DND-41 (cell line): Measurements from ENCODE around the gene FOXJ3.
A peak's percentile ranks its signal among the peaks of the same experiment; 100 is the strongest.

Experiments
- ATAC-seq: fragments of 200-7000 bp; cut with Tn5 transposase; 3 replicates; pipeline ENCODE4 v1.9.1; 2021; ENCODE audit warnings: low read depth; ENCODE audit not compliant: insufficient read depth
- DNase-seq: peaks from one replicate; pipeline ENCODE4 v3.0.0-alpha.2; 2020
- H2AFZ ChIP-seq: 2 replicates; pipeline ENCODE4 v1.6.0; 2012; ENCODE audit warnings: low read depth, low read length
- H3K27ac ChIP-seq: 2 replicates; pipeline ENCODE4 v1.5.1; 2012; ENCODE audit warnings: low read length, inconsistent platforms
- H3K27me3 ChIP-seq: fragments of 200-600 bp; sonication (generic); 2 replicates; pipeline ENCODE4 v1.6.0; 2012; ENCODE audit warnings: low read length, mild to moderate bottlenecking, inconsistent platforms; ENCODE audit not compliant: insufficient read depth, poor library complexity
- H3K36me3 ChIP-seq: 2 replicates; pipeline ENCODE4 v1.5.1; 2012; ENCODE audit warnings: low read length, inconsistent platforms; ENCODE audit not compliant: insufficient read depth
- H3K4me1 ChIP-seq: 2 replicates; pipeline ENCODE4 v1.5.1; 2012; ENCODE audit warnings: mild to moderate bottlenecking, low read length; ENCODE audit not compliant: insufficient read depth
- H3K4me2 ChIP-seq: 2 replicates; pipeline ENCODE4 v1.6.0; 2012; ENCODE audit warnings: mild to moderate bottlenecking, moderate library complexity, low read length, inconsistent platforms; ENCODE audit not compliant: insufficient read depth
- H3K4me3 ChIP-seq, 2 experiments: fragments of 200-600 bp in 1 of 2; shearing (Covaris generic) in 1 of 2; 2 replicates each; pipeline ENCODE4 v1.5.1; 2012 to 2016; ENCODE audit warnings: inconsistent platforms in 2 of 2, low read length in 2 of 2, mild to moderate bottlenecking in 2 of 2, low read depth in 1 of 2, moderate library complexity in 1 of 2
- H3K79me2 ChIP-seq: 2 replicates; pipeline ENCODE4 v1.6.0; 2012; ENCODE audit warnings: low read length, inconsistent platforms; ENCODE audit not compliant: insufficient read depth
- H3K9ac ChIP-seq: 2 replicates; pipeline ENCODE4 v1.6.0; 2012; ENCODE audit warnings: low read depth, mild to moderate bottlenecking, inconsistent platforms, low read length, moderate library complexity
- H3K9me3 ChIP-seq: 2 replicates; pipeline ENCODE4 v1.5.1; 2012; ENCODE audit warnings: low read length, moderate library complexity, mild to moderate bottlenecking, inconsistent platforms; ENCODE audit not compliant: insufficient read depth, severe bottlenecking
- H4K20me1 ChIP-seq: 2 replicates; pipeline ENCODE4 v1.6.0; 2012; ENCODE audit warnings: low read length; ENCODE audit not compliant: insufficient read depth
- CTCF ChIP-seq: IDR thresholded peaks from 2 replicates; pipeline ENCODE4 v1.5.1; 2012; ENCODE audit warnings: borderline replicate concordance, low read length, moderate library complexity, mild to moderate bottlenecking; ENCODE audit not compliant: poor library complexity, severe bottlenecking; ENCODE audit errors: extremely low read depth
- EZH2 ChIP-seq: IDR thresholded peaks from 3 replicates; pipeline ENCODE4 v1.6.1; 2012; ENCODE audit warnings: borderline replicate concordance, low read depth, mild to moderate bottlenecking, moderate library complexity, low read length, inconsistent platforms; ENCODE audit not compliant: severe bottlenecking

Gene FOXJ3

GRCh38 chr1:42321731-42322130, 13.3 kb downstream of the FOXJ3 start:
- no peak for ATAC-seq
- Histone ChIP-seq H3K4me3 (no peak overlapping the region), H3K4me2 (no peak overlapping the region), H3K27ac (no peak overlapping the region), H3K79me2 (peaks cover 96% of the 10 kb centered on the region), H3K9me3 (no peaks in the 10 kb centered on the region), H3K4me1 (peaks cover 32% of the 10 kb centered on the region), H3K36me3 (0 out of 2 replicates have a peak, but pooled peaks cover 4% of the 10 kb centered on the region), H2AFZ (no peak overlapping the region), H3K27me3 (no peaks in the 10 kb centered on the region), H4K20me1 (peaks cover 85% of the 10 kb centered on the region), H3K9ac (no peak overlapping the region)
- TF ChIP-seq CTCF, result no peak
- no peak for TF ChIP-seq EZH2
- no peak for DNase-seq

DNA sequence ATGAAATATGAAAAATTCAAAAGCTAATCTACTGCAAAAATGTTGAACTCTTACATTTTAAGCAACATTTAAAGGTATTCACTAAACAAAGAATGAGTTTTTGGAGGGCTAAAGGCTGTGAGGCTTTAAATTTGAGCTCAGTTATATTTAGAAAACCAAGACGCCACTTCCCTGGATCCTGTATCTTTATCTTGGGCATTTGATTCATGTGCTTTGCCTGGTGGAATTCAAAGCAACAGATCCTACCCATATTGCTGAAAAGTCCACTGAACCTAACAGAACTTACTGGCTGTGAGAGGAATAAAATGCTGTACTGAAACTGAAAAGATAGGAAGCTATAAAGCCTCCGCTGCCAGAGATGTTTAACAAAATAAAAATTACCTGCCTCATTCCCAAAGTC, 14.3 kb downstream of the FOXJ3 start:
- Histone ChIP-seq H3K4me2 (0 out of 2 replicates have a peak overlapping the region, but pooled peaks have one; percentile 13), H3K4me1 (peaks cover 32% of the 10 kb centered on the region), H3K27ac (peak overlapping the region; percentile 34; the same call in 1 of the 2 replicates)

DNA sequence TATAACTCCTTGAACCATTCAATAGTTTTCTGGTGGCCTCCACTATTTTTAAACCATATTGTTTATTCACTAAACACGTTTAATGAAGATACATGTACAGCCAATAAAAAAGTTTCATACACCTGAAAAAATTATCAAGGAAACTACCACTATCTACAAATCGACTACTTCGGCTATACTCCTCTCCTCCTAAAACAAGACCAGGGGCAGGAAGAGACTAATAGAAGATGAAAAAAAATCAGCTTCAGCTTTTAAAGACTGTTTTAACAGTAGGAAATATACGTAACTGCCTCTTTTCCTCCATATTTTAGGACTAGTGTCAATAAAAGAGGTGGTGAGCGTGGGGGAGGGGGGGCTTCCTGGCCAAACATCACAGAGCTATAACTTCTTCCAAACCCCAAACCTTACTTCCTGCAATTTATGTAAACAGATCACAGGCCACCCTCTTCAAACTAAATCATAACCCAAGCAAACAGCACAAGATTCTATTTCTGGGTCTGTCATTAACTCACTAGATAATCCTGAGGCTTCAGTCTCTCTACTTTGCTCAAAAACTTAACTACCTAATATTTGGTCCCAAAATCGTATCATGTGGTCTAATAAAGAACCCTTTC, 15.1 kb downstream of the FOXJ3 start:
- no peak for TF ChIP-seq EZH2
- TF ChIP-seq CTCF, result no peak
- peaks cover 85% of the 10 kb centered on the region for H4K20me1 ChIP-seq
- ATAC-seq, result peak; percentile 89
- peak overlapping the region; percentile 29 for H3K9ac ChIP-seq
- no peak overlapping the region for H2AFZ ChIP-seq
- H3K27ac ChIP-seq, result peak overlapping the region; percentile 73
- H3K79me2 ChIP-seq, result peaks cover 96% of the 10 kb centered on the region
- DNase-seq, result peak; percentile 73
- H3K4me3 ChIP-seq, result peak overlapping the region in 1 of 2 experiments; percentile 26; a peak in 2 of 4 replicates
- H3K27me3 ChIP-seq, result no peaks in the 10 kb centered on the region
- peaks cover 32% of the 10 kb centered on the region for H3K4me1 ChIP-seq
- H3K4me2 ChIP-seq, result peak overlapping the region; percentile 53
- H3K9me3 ChIP-seq, result no peaks in the 10 kb centered on the region
- H3K36me3 ChIP-seq, result 0 out of 2 replicates have a peak, but pooled peaks cover 4% of the 10 kb centered on the region

More for the DNA sequence above, 14.3 kb downstream of the FOXJ3 start:
- H3K4me3 ChIP-seq, result no peak overlapping the region
- peaks cover 96% of the 10 kb centered on the region for H3K79me2 ChIP-seq
- H3K9ac ChIP-seq, result no peak overlapping the region
- no peaks in the 10 kb centered on the region for H3K9me3 ChIP-seq
- 0 out of 2 replicates have a peak, but pooled peaks cover 4% of the 10 kb centered on the region for H3K36me3 ChIP-seq
- no peaks in the 10 kb centered on the region for H3K27me3 ChIP-seq
- no peak for ATAC-seq
- TF ChIP-seq CTCF (no peak), EZH2 (no peak)
- no peak overlapping the region for H2AFZ ChIP-seq
- H4K20me1 ChIP-seq, result peaks cover 84% of the 10 kb centered on the region
- DNase-seq, result no peak
